ENCODE results near the gene MTOR. TPM values are rescaled to one million over a fixed set of nuclear protein-coding genes. Genes with fewer than 3 reads are reported as not detected.

MTOR gene
- total and polyA plus RNA-seq, 2 donors (not counting 1 experiment from before 2014, with no cell fraction given): 30.7 to 50.7 TPM

- Histone ChIP-seq H3K36me3 (replicated peaks in 1 of 2; ENCODE audit: control extremely low read depth in 1 of 2, control insufficient read depth in 1 of 2, extremely low read depth in 1 of 2, insufficient read depth in 2 of 2, low read length in 1 of 2) (no peaks in the 10 kb centered on the region), H3K27me3 (replicated peaks in 1 of 4; ENCODE audit: control extremely low read depth in 1 of 4, control insufficient read depth in 3 of 4, insufficient read depth in 4 of 4, low read length in 3 of 4) (no peaks in the 10 kb centered on the region), H2AFZ (ENCODE audit: insufficient read depth, low read depth, low read length, poor library complexity, severe bottlenecking) (no peak overlapping the region), H3K79me2 (ENCODE audit: control insufficient read depth, insufficient read depth, low read length) (no peaks in the 10 kb centered on the region), H3K4me3 (ENCODE audit: control extremely low read depth in 1 of 5, extremely low read depth in 1 of 5, insufficient read depth in 1 of 5, low read depth in 2 of 5, low read length in 4 of 5) (no peak overlapping the region), H3K4me1 (ENCODE audit: control insufficient read depth in 2 of 2, insufficient read depth in 2 of 2, low read length in 2 of 2) (no peaks in the 10 kb centered on the region), H3K4me2 (replicated peaks; ENCODE audit: low read depth, low read length, poor library complexity, severe bottlenecking) (no peak overlapping the region), H4K20me1 (ENCODE audit: control insufficient read depth, insufficient read depth, low read length, poor library complexity, severe bottlenecking) (no peaks in the 10 kb centered on the region), H3K27ac (ENCODE audit: low read length in 2 of 2) (no peak overlapping the region), H3K9me3 (ENCODE audit: control extremely low read depth in 1 of 3, control insufficient read depth in 2 of 3, insufficient read depth in 1 of 3, low read length in 2 of 3) (no peaks in the 10 kb centered on the region), H3K9ac (ENCODE audit: low read length) (no peak overlapping the region)
- peaks cover 1% of the 10 kb centered on the region for H3K27me3 Mint-ChIP-seq
- no peaks in the 10 kb centered on the region for H3K4me1 Mint-ChIP-seq
- no peak overlapping the region for H3K27ac Mint-ChIP-seq
- DNase-seq (no peak), ATAC-seq (ENCODE audit: low read depth) (no peak)
- no peaks in the 10 kb centered on the region for H3K9me3 Mint-ChIP-seq (ENCODE audit: insufficient read depth)
- ChIA-PET POLR2A (no interaction called here), CTCF (interaction anchor here (1.1 to 1.2 kb wide), 2 partner anchors 10 to 265 kb away, joined by 3 to 4 read pairs; no protein-coding TSS in a partner anchor)
- TF ChIP-seq CTCF (IDR thresholded peaks at IDR 0.05) (no peak), EZH2 (IDR thresholded peaks at IDR 0.05; ENCODE audit: borderline replicate concordance, insufficient read depth, low read depth, low read length, poor library complexity, severe bottlenecking) (no peak)
- intact Hi-C loops (cut with micrococcal nuclease): no loop called here
- WGBS (ENCODE audit: insufficient coverage): no CpG with 5 or more reads among the region's 2 CpGs
- no peak overlapping the region for H3K4me3 Mint-ChIP-seq
Measured at GRCh38 chr1:11302366-11302765, 40.0 kb upstream of the MTOR start.

GRCh38 chr1:11301601-11302000 lies 39.2 kb upstream of the MTOR start:
- H3K27ac Mint-ChIP-seq: no peak overlapping the region
- POLR2A ChIA-PET: no interaction called here
- Histone ChIP-seq H3K4me3 (ENCODE audit: control extremely low read depth in 1 of 5, extremely low read depth in 1 of 5, insufficient read depth in 1 of 5, low read depth in 2 of 5, low read length in 4 of 5) (no peak overlapping the region), H3K9ac (ENCODE audit: low read length) (no peak overlapping the region), H3K9me3 (ENCODE audit: control extremely low read depth in 1 of 3, control insufficient read depth in 2 of 3, insufficient read depth in 1 of 3, low read length in 2 of 3) (no peaks in the 10 kb centered on the region), H4K20me1 (ENCODE audit: control insufficient read depth, insufficient read depth, low read length, poor library complexity, severe bottlenecking) (no peaks in the 10 kb centered on the region), H3K4me1 (ENCODE audit: control insufficient read depth in 2 of 2, insufficient read depth in 2 of 2, low read length in 2 of 2) (no peaks in the 10 kb centered on the region), H3K36me3 (replicated peaks in 1 of 2; ENCODE audit: control extremely low read depth in 1 of 2, control insufficient read depth in 1 of 2, extremely low read depth in 1 of 2, insufficient read depth in 2 of 2, low read length in 1 of 2) (no peaks in the 10 kb centered on the region), H2AFZ (ENCODE audit: insufficient read depth, low read depth, low read length, poor library complexity, severe bottlenecking) (no peak overlapping the region), H3K79me2 (ENCODE audit: control insufficient read depth, insufficient read depth, low read length) (no peaks in the 10 kb centered on the region), H3K4me2 (replicated peaks; ENCODE audit: low read depth, low read length, poor library complexity, severe bottlenecking) (no peak overlapping the region), H3K27me3 (replicated peaks in 1 of 4; ENCODE audit: control extremely low read depth in 1 of 4, control insufficient read depth in 3 of 4, insufficient read depth in 4 of 4, low read length in 3 of 4) (no peaks in the 10 kb centered on the region), H3K27ac (ENCODE audit: low read length in 2 of 2) (no peak overlapping the region)
- no peaks in the 10 kb centered on the region for H3K9me3 Mint-ChIP-seq (ENCODE audit: insufficient read depth)
- H3K27me3 Mint-ChIP-seq: no peaks in the 10 kb centered on the region
- intact Hi-C loops (cut with micrococcal nuclease): no loop called here
- H3K4me3 Mint-ChIP-seq: no peak overlapping the region
- DNase-seq: no peak
- WGBS (ENCODE audit: insufficient coverage): 78% methylated on average over 9 of the region's 9 CpGs
- CTCF ChIA-PET: interaction anchor here (0.6 to 1.1 kb wide), 2 partner anchors 9 to 60 kb away, joined by 3 to 4 read pairs; no protein-coding TSS in a partner anchor
- ATAC-seq (ENCODE audit: low read depth): no peak
- H3K4me1 Mint-ChIP-seq: no peaks in the 10 kb centered on the region
- TF ChIP-seq CTCF (IDR thresholded peaks at IDR 0.05): no peak
- no peak for TF ChIP-seq EZH2 (IDR thresholded peaks at IDR 0.05; ENCODE audit: borderline replicate concordance, insufficient read depth, low read depth, low read length, poor library complexity, severe bottlenecking)
